ENCODE data around the gene CAMK2D.

- TF ChIP-seq USF2 (IDR thresholded peaks at IDR 0.05) (no peak), SMC3 (IDR thresholded peaks at IDR 0.05) (no peak), CTCF (IDR thresholded peaks at IDR 0.05) (no peak), KDM1A (IDR thresholded peaks at IDR 0.05; ENCODE audit: low read depth) (no peak), PBX3 (IDR thresholded peaks at IDR 0.05) (no peak)
Measured at GRCh38 chr4:113675731-113676697, 85.5 kb downstream of the CAMK2D start.

All from A549 (cell line).